Prostate gland (tissue), 2 donors: ENCODE data around the gene SF3B2.

Experiments used
- POLR2A ChIP-seq: fragments of 450-650 bp; IDR thresholded peaks from one replicate; pipeline ENCODE4 v1.6.1; 2016; ENCODE audit warnings: antibody characterized with exemption, mild to moderate bottlenecking
- TF ChIP-seq, protein P1 (sequence below), 4 experiments: fragments of 200-600 bp in 2 of 4; fragments of 450-650 bp in 2 of 4; sonication (generic) in 2 of 4; IDR thresholded peaks; 1 replicate in 3 of 4; 2 replicates in 1 of 4; pipeline ENCODE4 v1.5.1; 2016 to 2019; ENCODE audit warnings: antibody characterized with exemption in 4 of 4, mild to moderate bottlenecking in 2 of 4, moderate library complexity in 2 of 4

DNA sequence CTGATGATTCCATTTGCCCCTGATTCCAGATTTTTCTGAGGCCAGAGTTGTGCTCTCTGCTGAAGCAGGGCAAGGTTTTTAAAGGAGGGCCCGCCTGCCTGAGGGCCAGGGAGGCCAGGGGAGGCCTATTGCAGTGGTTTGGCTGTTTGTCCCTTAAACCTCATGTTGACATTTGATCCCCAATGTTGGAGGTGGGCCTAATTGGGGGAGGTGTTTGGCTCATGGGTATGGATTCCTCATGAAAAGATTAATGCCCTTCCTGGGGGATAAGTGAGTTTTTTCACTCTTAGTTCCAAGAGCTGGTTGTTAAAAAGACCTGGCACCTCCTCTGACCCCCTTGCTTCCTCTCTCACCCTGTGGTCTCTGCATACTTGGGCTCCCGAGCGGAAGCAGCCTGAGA, 12.4 kb upstream of the SF3B2 start:
- TF ChIP-seq, protein P1, sequence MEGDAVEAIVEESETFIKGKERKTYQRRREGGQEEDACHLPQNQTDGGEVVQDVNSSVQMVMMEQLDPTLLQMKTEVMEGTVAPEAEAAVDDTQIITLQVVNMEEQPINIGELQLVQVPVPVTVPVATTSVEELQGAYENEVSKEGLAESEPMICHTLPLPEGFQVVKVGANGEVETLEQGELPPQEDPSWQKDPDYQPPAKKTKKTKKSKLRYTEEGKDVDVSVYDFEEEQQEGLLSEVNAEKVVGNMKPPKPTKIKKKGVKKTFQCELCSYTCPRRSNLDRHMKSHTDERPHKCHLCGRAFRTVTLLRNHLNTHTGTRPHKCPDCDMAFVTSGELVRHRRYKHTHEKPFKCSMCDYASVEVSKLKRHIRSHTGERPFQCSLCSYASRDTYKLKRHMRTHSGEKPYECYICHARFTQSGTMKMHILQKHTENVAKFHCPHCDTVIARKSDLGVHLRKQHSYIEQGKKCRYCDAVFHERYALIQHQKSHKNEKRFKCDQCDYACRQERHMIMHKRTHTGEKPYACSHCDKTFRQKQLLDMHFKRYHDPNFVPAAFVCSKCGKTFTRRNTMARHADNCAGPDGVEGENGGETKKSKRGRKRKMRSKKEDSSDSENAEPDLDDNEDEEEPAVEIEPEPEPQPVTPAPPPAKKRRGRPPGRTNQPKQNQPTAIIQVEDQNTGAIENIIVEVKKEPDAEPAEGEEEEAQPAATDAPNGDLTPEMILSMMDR (IDR thresholded peaks at IDR 0.05), result no peak
- TF ChIP-seq POLR2A, result no peak
